Activated CD8-positive, alpha-beta T cell treated with anti-CD3 and anti-CD28 coated beads, Interleukin-2, amount 10 ng/mL, durations not matched to agents 7 days and 5 days (primary cell): Measurements from ENCODE around the gene FRRS1. TPM values are rescaled to one million over a fixed set of nuclear protein-coding genes. Genes with fewer than 3 reads are reported as not detected.

Experiments
- ATAC-seq: fragments of 150-1000 bp; cut with Tn5 transposase; one replicate; pipeline ENCODE4 v1.10.0; 2021; ENCODE audit warnings: moderate library complexity
- CTCF ChIA-PET: fragments of 350-600 bp; sonication (Branson Sonifier 250); formaldehyde crosslinking; loops from one replicate; lab custom pipeline; 2021; ENCODE audit warnings: antibody characterized with exemption; lab: Charles Lee
- POLR2A ChIA-PET: fragments of 350-600 bp; sonication (Branson Sonifier 250); formaldehyde crosslinking; loops from one replicate; lab custom pipeline; 2021; ENCODE audit warnings: antibody characterized with exemption; lab: Charles Lee
- DNase-seq: peaks from one replicate; pipeline ENCODE4 v3.0.0-alpha.2; 2020
- H3K27ac Mint-ChIP-seq: one replicate; pipeline ENCODE4 v1.8.0; 2021; ENCODE audit warnings: mild to moderate bottlenecking, mixed read lengths
- H3K27me3 Mint-ChIP-seq: one replicate; pipeline ENCODE4 v1.8.0; 2021; ENCODE audit warnings: low read depth, mixed read lengths
- H3K36me3 Mint-ChIP-seq: one replicate; pipeline ENCODE4 v1.8.0; 2021; ENCODE audit warnings: low read depth, mixed read lengths
- H3K4me1 Mint-ChIP-seq: one replicate; pipeline ENCODE4 v1.8.0; 2021; ENCODE audit warnings: low read depth, mixed read lengths
- H3K4me3 Mint-ChIP-seq: one replicate; pipeline ENCODE4 v1.8.0; 2021; ENCODE audit warnings: mild to moderate bottlenecking, mixed read lengths
- H3K9me3 Mint-ChIP-seq: one replicate; pipeline ENCODE4 v1.8.0; 2022; ENCODE audit warnings: mixed read lengths; ENCODE audit not compliant: insufficient read depth
- total RNA-seq, 2 experiments: library from RNA; stranded (reverse); gene quantifications; one replicate each; pipeline ENCODE4 v1.2.3, GENCODE V29; 2021

Gene FRRS1
- total RNA-seq, 2 experiments from 2014 or later: 4.7 to 5.0 TPM

DNA sequence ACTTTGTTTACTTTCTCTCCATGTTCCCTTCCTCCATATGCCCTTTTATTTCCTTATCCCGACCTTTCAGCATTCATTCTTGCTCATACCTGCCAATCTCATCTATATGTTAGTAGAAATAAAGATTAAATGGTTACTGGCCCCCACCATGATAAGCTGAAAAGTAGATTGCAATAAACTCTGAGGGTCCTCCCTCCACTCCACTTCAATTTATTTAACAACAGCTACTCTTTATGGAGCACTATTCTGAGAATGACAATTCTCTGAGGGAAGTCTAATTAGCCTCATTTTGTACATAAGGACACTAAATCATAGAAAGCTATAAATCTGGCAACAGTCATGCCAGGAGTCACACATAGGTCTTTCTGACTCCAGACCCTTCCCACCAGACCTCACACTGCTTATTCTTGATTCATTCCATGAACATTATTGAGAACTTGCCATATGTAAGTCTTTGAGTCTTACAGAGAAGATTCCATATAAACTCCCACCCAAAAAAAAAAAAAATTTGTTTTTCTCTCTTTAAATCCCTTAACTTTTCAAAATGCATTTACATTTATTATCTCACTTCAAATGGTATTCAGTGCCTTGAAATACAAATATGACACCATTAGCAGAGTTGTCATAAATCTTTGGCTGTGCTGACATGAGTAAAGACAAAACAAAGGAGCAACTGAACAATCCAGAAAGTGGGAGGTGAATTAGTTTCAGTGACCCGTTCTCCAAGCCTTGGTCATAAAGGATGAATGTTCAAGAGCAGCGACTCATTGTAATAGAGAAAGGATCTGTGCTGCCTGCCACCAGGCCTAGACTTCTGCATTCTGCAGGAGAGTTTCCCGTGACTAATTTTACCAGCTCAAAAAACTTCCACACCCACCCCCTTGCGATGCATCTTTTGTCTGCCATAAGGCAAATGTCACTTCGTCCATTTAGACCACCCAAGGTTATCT lies 92.0 kb downstream of the FRRS1 start:
- Mint-ChIP-seq H3K36me3 (no peaks in the 10 kb centered on the region), H3K9me3 (no peaks in the 10 kb centered on the region), H3K4me1 (no peaks in the 10 kb centered on the region), H3K27me3 (peaks cover 25% of the 10 kb centered on the region), H3K4me3 (no peak overlapping the region), H3K27ac (no peak overlapping the region)
- ATAC-seq (no peak), DNase-seq (no peak)
- POLR2A ChIA-PET: no interaction called here
- CTCF ChIA-PET: interaction anchor here (1.1 to 1.6 kb wide), 2 partner anchors 11 to 13 kb away, joined by 3 to 7 read pairs; no protein-coding TSS in a partner anchor

DNA sequence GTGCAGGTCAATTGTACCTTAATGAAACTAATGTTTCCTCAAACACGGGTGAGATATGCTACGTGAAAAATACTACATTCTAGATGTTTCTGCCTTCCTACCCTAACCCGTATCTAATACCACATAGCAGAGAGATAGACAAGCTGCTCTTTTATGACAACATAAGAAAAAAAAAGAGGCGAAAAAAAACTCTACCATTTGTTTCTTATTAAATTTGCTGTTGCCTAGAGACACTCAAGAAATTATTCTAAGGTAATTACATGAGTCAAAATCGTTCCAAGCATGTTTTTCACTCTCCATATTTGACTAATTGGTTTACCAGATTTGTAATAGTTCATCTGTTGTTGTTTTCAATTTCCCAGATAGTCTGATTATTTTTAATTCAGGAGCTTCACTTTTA lies 93.1 kb downstream of the FRRS1 start:
- DNase-seq: no peak
- Mint-ChIP-seq H3K36me3 (no peaks in the 10 kb centered on the region), H3K4me1 (no peaks in the 10 kb centered on the region), H3K9me3 (no peaks in the 10 kb centered on the region), H3K4me3 (no peak overlapping the region), H3K27ac (no peak overlapping the region), H3K27me3 (peaks cover 23% of the 10 kb centered on the region)
- no peak for ATAC-seq
- CTCF ChIA-PET: interaction anchor here (1.1 to 1.6 kb wide), 2 partner anchors 12 kb away, joined by 3 to 7 read pairs; no protein-coding TSS in a partner anchor
- POLR2A ChIA-PET: no interaction called here

DNA sequence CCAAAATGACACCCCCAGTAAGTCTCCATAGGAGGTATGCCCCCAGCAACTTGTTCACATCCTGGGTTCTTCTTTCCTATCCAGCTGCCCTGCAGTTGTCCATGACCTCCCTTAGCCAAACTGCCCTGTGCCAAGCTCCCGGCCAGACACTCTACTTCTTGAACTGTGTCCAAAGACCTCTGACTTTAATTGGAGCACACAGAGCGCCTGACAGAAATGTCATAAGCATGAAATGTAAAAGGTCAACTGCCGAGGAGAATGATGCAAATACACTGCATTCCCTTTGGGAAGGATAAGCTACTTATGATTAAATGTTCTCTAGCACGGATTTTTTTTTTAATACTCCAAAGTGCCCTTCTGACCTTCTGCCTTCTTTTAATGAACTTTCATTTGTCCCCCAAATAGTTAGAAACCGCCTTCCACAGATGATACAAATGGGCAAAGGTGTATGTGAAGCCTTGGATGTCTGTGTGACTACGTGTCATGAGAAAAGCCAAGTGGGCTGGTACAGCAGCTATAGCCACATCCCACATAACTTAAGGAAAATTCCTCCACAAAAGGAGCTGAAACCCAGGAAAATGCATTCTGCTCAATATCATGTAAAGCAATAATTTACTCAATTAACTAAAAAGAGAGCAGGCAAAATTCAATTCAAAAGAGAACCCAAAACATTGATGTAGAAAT lies 93.8 kb downstream of the FRRS1 start:
- DNase-seq (no peak), ATAC-seq (no peak)
- no peaks in the 10 kb centered on the region for H3K36me3 Mint-ChIP-seq
- no peaks in the 10 kb centered on the region for H3K4me1 Mint-ChIP-seq
- CTCF ChIA-PET: no interaction called here
- H3K4me3 Mint-ChIP-seq: no peak overlapping the region
- POLR2A ChIA-PET: no interaction called here
- no peaks in the 10 kb centered on the region for H3K9me3 Mint-ChIP-seq
- no peak overlapping the region for H3K27ac Mint-ChIP-seq
- peaks cover 22% of the 10 kb centered on the region for H3K27me3 Mint-ChIP-seq

DNA sequence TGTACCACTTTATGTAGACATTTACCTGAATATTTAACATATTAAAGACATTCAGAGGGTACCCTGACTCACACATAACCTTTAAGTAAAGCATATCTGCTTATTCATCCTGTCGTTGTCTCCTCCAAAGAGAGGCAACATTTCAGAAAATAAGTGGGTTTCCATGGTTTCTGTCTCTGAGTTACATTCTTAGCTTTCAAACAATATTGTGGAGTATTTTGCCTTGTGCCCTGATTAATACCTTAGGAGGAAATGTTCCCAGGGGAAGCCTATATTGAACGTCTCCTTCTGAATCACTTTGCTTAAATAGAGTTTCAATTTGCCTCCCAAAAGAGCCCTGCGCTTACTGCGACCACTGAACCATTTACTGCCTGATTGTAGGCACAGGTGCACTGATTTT lies 94.4 kb downstream of the FRRS1 start:
- DNase-seq (no peak), ATAC-seq (no peak)
- ChIA-PET CTCF (no interaction called here), POLR2A (no interaction called here)
- Mint-ChIP-seq H3K9me3 (no peaks in the 10 kb centered on the region), H3K4me1 (no peaks in the 10 kb centered on the region), H3K27me3 (peaks cover 20% of the 10 kb centered on the region), H3K36me3 (no peaks in the 10 kb centered on the region), H3K27ac (no peak overlapping the region), H3K4me3 (no peak overlapping the region)

DNA sequence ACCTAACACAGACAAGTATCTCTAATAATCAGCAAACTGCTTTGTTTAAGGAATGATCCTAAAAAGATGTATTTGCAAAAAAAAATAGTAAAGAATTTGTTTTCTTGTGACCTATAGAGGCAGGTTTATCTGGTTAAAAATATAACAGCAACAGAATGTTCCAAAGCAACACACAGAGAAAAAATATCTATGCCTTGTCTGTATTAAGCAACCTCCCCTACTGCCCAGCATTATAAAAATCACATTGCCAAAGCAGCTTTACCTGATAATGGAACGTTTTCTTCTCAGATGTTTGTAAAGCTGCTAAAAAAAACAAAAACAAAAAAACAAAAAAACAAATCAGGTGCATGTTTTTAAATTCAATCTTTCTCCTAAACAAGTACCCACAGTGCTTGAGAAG lies 95.9 kb downstream of the FRRS1 start:
- H3K4me1 Mint-ChIP-seq: no peaks in the 10 kb centered on the region
- no peaks in the 10 kb centered on the region for H3K9me3 Mint-ChIP-seq
- H3K27ac Mint-ChIP-seq: no peak overlapping the region
- ATAC-seq (no peak), DNase-seq (no peak)
- no peaks in the 10 kb centered on the region for H3K36me3 Mint-ChIP-seq
- H3K4me3 Mint-ChIP-seq: no peak overlapping the region
- H3K27me3 Mint-ChIP-seq: peaks cover 15% of the 10 kb centered on the region
- CTCF ChIA-PET: no interaction called here
- POLR2A ChIA-PET: no interaction called here

DNA sequence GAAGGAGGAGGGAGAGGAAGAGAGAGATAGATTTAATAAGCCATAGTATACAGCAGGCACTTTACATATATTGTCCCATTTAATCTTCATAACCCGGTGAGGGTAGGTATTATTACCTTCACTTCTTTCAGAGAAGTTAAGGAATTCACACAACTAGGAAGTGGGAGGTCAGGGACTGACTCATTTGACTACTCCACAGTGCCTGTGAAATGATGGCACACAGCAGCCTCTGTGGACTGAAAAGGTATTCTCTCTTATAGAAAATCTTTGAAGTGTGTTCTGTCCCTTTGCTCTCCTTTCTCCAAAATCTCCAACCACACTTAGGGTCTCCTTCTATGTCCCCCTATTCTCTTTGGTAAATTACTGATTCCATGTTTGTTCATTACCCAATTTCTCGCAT lies 96.6 kb downstream of the FRRS1 start:
- ATAC-seq (no peak), DNase-seq (no peak)
- Mint-ChIP-seq H3K4me3 (no peak overlapping the region), H3K27ac (no peak overlapping the region), H3K27me3 (peaks cover 16% of the 10 kb centered on the region), H3K9me3 (no peaks in the 10 kb centered on the region), H3K36me3 (no peaks in the 10 kb centered on the region), H3K4me1 (no peaks in the 10 kb centered on the region)
- POLR2A ChIA-PET: no interaction called here
- CTCF ChIA-PET: no interaction called here

DNA sequence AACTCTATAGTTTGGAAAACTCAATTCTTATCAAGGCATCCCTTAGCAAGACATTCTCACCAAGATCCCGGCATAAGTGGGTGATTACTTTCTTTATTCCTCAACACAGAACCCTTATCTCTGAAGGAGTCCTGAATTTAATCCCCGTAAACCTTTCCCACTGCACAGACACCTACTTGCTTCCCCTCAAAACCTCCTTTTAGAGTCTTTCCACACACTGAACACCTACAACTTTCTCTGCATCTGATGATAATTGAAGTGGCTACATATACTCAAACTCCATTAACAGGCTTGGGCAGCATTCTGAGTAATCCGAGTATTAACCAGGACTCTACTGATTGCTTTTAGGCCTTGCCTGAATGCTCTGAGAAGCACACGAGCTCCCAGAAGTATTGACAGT lies 97.1 kb downstream of the FRRS1 start:
- Mint-ChIP-seq H3K36me3 (no peaks in the 10 kb centered on the region), H3K27ac (no peak overlapping the region), H3K4me1 (no peaks in the 10 kb centered on the region), H3K4me3 (no peak overlapping the region), H3K9me3 (no peaks in the 10 kb centered on the region), H3K27me3 (peaks cover 15% of the 10 kb centered on the region)
- CTCF ChIA-PET: no interaction called here
- ATAC-seq (no peak), DNase-seq (no peak)
- POLR2A ChIA-PET: no interaction called here

DNA sequence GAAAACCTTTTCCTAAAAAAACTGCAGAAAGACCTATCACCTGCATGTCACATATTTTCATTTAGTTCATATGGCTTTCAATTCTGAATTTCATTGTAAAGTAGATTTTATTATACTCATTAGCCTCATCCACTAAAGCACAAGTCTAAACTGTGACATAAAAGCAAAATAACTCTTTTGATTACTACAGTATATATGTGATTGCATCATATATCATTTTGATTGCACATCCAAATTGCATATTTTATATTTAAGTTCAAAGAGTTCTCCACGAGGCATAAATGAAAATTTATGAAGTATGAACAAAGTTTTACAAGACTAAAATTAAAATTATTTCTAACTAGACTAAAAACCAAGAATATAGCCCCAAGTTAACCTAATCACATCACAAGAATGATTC lies 101.2 kb downstream of the FRRS1 start:
- DNase-seq (no peak), ATAC-seq (no peak)
- no peaks in the 10 kb centered on the region for H3K9me3 Mint-ChIP-seq
- ChIA-PET POLR2A (no interaction called here), CTCF (interaction anchor here (1.1 to 1.9 kb wide), 2 partner anchors 20 to 30 kb away, joined by 3 to 6 read pairs; no protein-coding TSS in a partner anchor)
- no peak overlapping the region for H3K4me3 Mint-ChIP-seq
- peaks cover 11% of the 10 kb centered on the region for H3K27me3 Mint-ChIP-seq
- no peak overlapping the region for H3K27ac Mint-ChIP-seq
- H3K36me3 Mint-ChIP-seq: no peaks in the 10 kb centered on the region
- H3K4me1 Mint-ChIP-seq: no peaks in the 10 kb centered on the region

DNA sequence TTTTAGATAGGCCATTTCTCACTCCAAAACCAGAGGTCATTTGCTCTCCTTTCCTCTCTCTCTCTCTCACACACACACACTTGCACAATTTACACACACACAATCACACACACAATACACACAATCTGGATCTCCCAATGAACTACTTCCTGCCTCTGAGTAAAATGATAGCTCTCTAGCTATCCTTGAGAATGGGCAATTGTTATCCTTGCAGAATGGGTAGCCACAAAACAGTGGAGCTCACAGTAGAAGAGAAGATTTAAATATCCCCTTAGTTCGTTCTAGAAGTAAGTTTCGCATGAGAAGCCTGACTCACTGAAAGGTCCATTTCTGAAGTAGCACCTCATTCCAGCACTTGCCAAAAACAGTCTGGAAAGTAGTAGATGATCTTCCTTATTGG lies 102.9 kb downstream of the FRRS1 start:
- Mint-ChIP-seq H3K4me3 (no peak overlapping the region), H3K27ac (no peak overlapping the region), H3K27me3 (peaks cover 14% of the 10 kb centered on the region), H3K4me1 (no peaks in the 10 kb centered on the region), H3K9me3 (no peaks in the 10 kb centered on the region), H3K36me3 (no peaks in the 10 kb centered on the region)
- DNase-seq (no peak), ATAC-seq (no peak)
- POLR2A ChIA-PET: no interaction called here
- CTCF ChIA-PET: no interaction called here

DNA sequence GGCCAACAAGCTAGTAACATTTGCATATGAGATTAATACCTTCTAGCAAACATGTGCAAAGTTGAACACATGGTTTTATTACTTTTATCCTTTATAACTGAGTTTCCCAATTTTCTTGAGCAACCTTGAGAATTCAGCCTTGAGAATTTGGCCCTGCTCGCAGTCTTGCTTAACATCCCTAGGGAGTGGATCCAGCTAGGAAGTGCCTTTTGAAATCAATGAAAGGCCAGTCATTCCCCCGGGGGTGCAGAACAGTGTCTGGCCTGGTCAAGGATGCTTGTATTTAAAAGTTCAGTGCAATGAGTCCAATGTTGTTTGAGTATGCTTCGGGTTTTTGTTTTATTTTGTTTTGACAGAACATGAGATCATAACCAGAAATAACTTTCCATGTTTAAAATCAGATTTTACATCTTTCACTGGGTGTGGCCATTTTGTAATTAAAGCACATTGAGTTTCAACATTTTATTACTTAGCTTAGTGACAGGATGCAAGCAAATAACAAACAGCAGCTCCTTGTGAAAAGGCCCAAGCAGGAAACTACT lies 103.8 kb downstream of the FRRS1 start:
- ATAC-seq (no peak), DNase-seq (no peak)
- peaks cover 14% of the 10 kb centered on the region for H3K27me3 Mint-ChIP-seq
- no peaks in the 10 kb centered on the region for H3K36me3 Mint-ChIP-seq
- POLR2A ChIA-PET: no interaction called here
- H3K4me1 Mint-ChIP-seq: no peaks in the 10 kb centered on the region
- no peak overlapping the region for H3K27ac Mint-ChIP-seq
- CTCF ChIA-PET: interaction anchor here (2.6 kb wide), 1 partner anchor 23 kb away, joined by 8 read pairs; no protein-coding TSS in a partner anchor
- H3K4me3 Mint-ChIP-seq: no peak overlapping the region
- no peaks in the 10 kb centered on the region for H3K9me3 Mint-ChIP-seq

DNA sequence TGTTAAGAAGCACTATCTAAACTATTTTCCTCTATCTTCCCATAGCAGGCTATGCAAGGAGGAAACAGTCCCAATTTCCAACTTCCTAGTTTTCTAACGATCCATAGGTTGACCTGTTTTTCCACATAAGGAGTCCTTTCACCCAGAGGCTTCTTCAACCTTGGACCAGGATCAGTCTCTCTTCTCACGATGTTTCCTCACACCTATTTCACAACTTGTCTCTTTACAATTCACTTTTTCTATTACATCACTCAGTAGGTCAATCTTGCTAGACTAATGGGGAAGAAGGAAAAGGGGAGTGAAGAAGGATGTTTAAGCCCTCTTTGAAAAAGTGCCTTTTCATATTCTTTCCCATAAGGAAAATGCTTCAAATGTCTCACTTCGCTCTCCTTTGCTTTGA lies 104.7 kb downstream of the FRRS1 start:
- no peaks in the 10 kb centered on the region for H3K4me1 Mint-ChIP-seq
- POLR2A ChIA-PET: no interaction called here
- H3K27ac Mint-ChIP-seq: no peak overlapping the region

DNA sequence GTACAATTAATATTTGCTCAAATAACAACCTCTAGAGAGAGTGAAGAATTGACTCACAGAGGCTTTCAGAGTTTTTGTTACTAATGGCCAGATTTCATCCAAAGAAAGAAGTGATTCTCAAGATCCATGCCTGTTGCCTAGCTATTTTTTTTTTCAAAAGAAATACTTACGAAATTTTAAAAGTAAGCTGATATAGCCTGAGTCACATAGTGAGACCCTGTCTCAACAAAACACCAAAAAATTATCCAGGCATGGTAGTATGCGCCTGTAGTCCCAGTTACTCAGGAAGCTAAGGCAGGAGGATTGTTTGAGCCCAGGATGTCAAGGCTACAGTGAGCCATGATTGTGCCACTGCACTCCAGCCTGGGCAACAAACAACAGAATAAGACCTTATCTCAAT lies 105.9 kb downstream of the FRRS1 start:
- Mint-ChIP-seq H3K27me3 (peaks cover 14% of the 10 kb centered on the region), H3K4me1 (no peaks in the 10 kb centered on the region), H3K36me3 (no peaks in the 10 kb centered on the region), H3K9me3 (no peaks in the 10 kb centered on the region), H3K4me3 (no peak overlapping the region), H3K27ac (no peak overlapping the region)
- DNase-seq (no peak), ATAC-seq (no peak)
- POLR2A ChIA-PET: no interaction called here
- CTCF ChIA-PET: interaction anchor here (0.9 to 2.6 kb wide), 3 partner anchors 14 to 31 kb away, joined by 3 to 8 read pairs (median 3); no protein-coding TSS in a partner anchor

More for the DNA sequence above, 104.7 kb downstream of the FRRS1 start:
- Mint-ChIP-seq H3K9me3 (no peaks in the 10 kb centered on the region), H3K4me3 (no peak overlapping the region), H3K36me3 (no peaks in the 10 kb centered on the region), H3K27me3 (peaks cover 14% of the 10 kb centered on the region)
- DNase-seq (no peak), ATAC-seq (no peak)
- CTCF ChIA-PET: interaction anchor here (1.6 to 2.6 kb wide), 2 partner anchors 12 to 24 kb away, joined by 3 to 8 read pairs; no protein-coding TSS in a partner anchor
